GM10266 (cell line): ENCODE data around the gene MYL11.

Experiments used
- DNase-seq: peaks from one replicate; pipeline ENCODE4 v3.0.0; 2012; ENCODE audit errors: extremely low spot score
- TF ChIP-seq, protein P1 (sequence below): IDR thresholded peaks from 2 replicates; pipeline ENCODE4 v1.5.1; 2012; ENCODE audit warnings: mild to moderate bottlenecking, low read depth; ENCODE audit not compliant: control insufficient read depth, insufficient read depth; ENCODE audit errors: missing control alignments

The MYL11 gene

DNA sequence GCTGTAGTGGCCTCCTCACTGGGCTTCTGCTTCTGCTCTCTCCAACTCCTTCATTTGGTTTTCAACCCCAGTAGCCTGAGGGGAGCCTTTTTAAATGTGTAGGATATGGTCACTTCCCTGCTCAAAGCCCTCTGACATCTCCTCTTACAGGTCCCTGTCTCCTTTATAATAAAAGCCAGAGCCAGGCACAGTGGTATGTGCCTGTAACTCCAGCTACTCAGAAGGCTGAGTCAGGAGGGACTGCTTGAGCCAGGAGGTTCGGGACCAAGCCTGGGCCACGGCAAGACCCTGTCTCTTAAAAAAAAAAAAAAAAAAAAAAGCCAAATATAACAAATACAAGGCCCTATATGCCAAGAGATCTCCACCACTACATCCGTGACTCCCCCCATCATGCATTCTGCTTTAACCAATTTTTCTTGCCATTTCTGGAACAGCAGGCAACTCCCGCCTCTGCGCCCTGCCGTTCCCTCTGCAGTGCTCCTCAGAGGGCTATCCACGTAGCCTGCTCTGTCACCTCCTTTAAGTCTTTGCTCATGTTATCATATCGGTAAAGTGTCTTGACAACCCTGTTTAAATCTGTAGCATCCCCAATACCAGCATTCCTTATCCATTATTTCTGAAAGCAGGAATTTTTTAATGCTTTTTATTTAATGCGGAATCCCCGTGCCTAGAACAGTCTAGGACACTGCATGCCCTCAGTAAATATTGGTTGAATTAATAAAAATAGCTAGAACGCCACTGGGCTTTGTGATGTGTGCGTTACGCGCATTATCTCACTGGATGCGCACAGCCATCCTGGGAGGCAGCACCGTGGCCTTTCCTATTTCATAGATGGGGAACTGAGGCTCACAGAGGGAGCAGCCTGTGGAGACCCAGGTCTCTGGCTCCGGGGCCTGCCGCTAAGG, 42.3 kb downstream of the MYL11 start:
- no peak for DNase-seq
- TF ChIP-seq, protein P1, sequence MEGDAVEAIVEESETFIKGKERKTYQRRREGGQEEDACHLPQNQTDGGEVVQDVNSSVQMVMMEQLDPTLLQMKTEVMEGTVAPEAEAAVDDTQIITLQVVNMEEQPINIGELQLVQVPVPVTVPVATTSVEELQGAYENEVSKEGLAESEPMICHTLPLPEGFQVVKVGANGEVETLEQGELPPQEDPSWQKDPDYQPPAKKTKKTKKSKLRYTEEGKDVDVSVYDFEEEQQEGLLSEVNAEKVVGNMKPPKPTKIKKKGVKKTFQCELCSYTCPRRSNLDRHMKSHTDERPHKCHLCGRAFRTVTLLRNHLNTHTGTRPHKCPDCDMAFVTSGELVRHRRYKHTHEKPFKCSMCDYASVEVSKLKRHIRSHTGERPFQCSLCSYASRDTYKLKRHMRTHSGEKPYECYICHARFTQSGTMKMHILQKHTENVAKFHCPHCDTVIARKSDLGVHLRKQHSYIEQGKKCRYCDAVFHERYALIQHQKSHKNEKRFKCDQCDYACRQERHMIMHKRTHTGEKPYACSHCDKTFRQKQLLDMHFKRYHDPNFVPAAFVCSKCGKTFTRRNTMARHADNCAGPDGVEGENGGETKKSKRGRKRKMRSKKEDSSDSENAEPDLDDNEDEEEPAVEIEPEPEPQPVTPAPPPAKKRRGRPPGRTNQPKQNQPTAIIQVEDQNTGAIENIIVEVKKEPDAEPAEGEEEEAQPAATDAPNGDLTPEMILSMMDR: no peak

DNA sequence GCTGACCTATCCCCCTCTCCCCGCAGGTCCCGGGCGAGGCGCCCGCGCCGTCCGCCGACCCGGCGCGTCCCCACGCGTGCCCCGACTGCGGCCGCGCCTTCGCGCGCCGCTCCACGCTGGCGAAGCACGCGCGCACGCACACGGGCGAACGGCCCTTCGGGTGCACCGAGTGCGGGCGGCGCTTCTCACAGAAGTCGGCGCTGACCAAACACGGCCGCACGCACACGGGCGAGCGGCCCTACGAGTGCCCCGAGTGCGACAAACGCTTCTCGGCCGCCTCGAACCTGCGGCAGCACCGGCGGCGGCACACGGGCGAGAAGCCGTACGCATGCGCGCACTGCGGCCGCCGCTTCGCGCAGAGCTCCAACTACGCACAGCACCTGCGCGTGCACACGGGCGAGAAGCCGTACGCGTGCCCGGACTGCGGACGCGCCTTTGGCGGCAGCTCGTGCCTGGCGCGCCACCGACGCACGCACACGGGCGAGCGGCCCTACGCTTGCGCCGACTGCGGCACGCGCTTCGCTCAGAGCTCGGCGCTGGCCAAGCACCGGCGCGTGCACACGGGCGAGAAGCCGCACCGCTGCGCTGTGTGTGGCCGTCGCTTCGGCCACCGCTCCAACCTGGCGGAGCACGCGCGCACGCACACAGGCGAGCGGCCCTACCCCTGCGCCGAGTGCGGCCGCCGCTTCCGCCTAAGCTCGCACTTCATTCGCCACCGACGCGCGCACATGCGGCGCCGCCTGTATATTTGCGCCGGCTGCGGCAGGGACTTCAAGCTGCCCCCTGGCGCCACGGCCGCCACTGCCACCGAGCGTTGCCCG, 43.1 kb downstream of the MYL11 start:
- peak; percentile 94 for DNase-seq
- TF ChIP-seq, protein P1: peak; percentile 24

DNA sequence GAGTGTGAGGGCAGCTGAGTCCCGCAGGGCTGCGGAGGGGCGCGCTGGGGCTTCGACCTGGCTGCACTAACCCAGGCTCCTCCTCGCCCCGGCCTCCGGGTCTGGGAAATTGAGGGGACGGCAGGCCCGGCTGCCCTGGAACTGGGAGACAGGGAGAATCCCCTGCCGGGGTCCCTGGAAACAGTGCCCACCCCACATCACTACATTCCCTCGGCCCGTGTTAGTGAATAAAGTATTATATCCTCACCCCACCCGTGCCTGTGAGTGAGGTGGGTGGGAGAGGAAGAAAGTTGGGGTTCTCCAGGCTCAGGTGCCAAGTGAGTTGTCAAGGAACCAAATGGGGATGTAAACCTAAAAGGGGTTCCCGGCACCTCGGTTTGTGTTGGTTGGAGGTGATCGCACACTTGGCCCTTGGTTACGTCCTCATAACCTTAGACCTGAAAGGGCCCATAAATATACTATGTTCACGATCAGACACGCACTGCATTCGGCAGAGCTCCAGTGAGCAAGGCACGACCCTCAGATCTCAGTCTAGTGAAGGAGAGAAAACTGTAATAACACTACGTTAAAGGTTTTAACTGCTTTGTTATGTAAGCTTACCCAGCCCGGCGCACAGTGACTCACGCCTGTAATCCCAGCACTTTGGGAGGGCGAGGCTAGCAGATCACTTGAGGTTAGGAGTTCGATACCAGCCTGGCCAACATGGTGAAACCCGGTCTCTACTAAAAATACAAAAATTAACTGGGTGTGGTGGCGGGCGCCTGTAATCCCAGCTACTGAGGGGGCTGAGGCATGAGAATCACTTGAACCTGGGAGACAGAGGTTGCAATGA, 44.0 kb downstream of the MYL11 start:
- no peak for DNase-seq
- TF ChIP-seq, protein P1: no peak

DNA sequence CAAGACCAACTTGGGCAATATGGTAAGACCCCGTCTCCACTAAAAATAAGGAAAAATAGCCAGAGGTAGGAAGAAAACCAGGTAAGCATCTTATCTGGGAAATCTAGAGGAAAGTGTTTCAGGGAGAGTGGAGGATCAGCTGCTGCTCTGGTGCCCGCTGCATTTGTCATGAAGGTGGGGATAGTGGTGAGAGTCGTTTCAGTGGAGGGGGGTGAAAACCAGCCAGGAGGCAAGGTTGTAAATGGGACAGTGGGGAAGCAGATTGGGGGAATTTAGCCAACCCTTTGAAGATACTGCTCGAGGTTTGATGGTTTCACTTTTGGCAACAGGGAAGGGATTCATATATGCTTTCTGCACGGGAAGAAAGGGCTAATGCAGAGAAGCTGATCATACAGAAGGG, 46.4 kb downstream of the MYL11 start:
- DNase-seq: no peak
- TF ChIP-seq, protein P1: no peak
